ENCODE data around the gene CDKAL1.

DNA sequence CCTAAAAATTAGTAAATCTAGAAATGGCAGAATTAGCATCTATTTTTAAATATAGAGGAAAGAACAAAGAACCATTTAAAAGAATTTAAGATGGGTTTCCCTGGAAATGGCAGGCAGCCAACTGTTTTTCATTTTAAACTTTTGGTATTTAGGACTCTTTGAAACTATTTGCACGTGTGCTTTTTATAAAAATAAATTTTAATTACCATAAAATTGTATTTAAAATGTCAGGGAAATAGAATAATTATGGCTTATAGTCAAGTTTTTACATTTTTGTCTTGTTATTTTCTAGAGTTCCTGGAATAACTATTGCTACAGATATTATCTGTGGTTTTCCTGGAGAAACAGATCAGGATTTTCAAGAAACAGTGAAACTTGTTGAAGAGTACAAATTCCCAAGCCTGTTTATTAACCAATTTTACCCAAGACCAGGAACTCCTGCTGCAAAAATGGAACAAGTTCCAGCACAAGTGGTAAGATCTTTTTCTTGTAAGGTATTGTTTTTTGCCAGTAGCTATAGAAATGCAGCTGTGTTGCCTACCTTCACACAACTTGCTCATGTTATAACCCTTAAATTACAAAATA, 530.6 kb downstream of the CDKAL1 start:
- TF ChIP-seq CTCF (IDR thresholded peaks at IDR 0.05) (no peak), EZH2 (IDR thresholded peaks at IDR 0.05) (no peak)

Data from neural progenitor cell (in vitro differentiated cells).